SW480 (cell line): ENCODE measurements around the gene E2F1.

ENCODE experiments used
- DNase-seq: peaks from one replicate; pipeline ENCODE4 v3.0.0-alpha.2; 2016; ENCODE audit warnings: low spot score

Gene E2F1

DNA sequence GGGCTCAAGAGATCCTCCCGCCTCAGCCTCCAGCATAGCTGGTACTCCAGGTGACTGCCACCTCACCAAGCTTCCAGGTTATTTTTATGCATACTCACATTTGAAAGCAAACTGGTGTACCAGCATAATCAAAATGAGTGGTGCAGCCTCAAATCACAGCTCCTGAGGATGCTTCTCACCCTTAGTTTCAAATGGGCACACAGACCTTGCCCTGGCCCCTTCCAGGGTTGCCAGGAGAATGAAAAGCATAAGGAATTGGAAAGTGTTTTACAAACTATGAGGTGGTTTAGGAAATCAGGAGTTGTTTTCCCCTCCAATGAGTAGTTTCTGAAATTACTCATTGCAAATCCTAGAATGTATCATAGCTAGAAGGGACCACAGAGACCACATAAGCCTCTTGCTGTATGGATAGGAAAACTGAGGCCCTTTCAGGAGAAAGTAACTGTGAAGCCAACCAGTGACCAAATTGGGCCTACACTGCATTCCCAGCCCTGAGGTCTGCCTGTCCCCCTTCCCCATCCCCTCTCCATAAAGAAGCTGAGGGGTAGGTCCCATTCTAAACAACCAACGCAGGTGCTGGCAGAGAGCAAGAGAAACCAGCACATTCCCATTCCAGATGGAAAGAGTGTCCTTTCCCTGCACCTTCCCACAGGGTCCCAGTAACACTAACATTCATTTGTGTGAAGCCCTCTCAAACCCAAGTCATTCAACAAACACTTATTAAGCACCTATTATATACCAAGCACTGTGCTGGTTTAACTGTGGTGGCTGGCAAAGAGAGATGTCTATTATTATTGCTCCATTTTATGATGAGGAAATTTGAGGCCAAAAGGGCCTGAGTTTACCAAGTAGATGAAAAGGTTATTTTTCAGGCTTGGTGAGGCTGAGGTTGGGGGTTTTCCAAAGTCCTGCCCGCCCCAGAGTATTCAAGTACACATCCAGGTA lies 2.1 kb upstream of the E2F1 start:
- DNase-seq = no peak

DNA sequence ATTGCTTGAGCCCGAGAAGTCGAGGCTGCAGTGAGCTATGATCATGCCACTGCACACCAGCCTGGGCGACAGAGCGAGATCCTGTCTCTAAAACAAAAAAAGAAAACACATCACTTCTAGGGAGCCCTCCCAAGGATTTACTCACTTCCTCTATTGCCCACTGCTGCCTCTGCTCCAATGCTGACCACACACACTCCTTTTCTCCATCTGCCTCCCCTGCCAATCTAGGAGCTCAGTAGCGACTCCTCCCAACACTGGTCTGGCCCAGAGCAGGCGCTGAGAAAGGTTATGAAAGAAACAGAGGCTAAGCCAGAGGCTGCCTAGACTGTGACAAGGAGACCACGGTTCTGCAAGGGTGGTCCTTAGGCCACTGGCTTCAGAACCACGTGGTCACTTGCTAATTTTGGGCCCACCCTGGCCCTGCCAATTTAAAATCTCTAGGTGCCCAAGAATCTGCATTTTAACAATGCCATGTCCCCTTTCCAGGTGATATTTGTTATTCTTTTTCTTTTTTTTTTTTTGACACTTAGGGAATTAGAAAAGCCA lies 1.3 kb upstream of the E2F1 start:
- DNase-seq = no peak

DNA sequence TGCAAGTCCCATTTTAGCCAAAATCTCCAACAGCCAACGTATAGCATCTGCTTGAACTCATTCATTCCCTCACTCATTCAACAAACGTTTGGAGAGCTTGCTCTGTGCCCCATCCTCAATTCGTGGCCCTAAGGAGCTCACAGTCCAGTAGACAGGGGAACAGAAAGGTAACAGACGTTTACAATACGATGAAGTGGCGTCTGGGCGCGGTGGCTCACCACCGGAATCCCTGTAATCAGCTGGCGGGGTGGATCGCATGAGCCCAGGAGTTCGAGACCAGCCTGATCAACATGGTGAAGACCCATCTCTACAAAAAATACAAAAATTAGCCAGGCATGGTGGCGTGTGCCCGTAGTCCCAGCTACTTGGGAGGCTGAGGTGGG lies 790 bp upstream of the E2F1 start:
- DNase-seq = no peak

DNA sequence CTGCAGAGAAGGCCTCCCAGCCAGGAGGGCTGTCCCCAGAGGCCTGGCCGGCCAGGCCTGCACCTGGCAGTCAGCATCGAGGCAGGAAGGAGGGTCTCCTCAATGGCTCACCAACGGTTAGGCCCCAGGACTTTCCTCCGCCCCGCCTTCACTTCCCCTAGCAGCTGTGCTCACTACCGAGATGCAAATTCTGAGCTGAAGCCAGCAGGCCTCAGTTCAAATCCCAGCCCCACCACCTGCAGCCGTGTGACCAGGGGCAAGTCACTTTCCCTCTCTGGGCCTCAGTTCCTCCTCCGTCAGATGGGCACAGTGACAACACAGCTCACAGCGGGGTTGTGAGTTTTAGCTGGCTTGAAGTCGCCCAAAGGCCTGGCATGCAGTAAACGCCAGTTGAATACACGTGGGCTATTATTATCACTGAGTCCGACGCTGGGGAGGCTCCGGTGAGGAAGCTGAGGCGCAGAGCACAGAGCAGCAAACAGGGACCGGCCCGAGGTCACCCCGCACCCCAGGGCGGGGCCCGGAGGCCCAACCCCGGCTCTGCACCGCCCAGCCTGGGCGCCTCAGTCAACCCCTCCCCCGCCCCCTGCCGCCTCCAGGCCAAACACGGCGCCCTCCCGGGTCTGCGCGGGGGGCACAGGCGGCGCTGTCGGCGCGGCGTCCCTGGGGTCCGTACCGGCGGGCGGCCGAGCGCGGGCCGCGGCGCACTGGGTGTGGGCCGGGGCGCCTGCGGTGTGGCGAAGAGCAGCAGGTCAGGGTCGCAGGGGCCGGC lies 671 bp downstream of the E2F1 start:
- no peak for DNase-seq

DNA sequence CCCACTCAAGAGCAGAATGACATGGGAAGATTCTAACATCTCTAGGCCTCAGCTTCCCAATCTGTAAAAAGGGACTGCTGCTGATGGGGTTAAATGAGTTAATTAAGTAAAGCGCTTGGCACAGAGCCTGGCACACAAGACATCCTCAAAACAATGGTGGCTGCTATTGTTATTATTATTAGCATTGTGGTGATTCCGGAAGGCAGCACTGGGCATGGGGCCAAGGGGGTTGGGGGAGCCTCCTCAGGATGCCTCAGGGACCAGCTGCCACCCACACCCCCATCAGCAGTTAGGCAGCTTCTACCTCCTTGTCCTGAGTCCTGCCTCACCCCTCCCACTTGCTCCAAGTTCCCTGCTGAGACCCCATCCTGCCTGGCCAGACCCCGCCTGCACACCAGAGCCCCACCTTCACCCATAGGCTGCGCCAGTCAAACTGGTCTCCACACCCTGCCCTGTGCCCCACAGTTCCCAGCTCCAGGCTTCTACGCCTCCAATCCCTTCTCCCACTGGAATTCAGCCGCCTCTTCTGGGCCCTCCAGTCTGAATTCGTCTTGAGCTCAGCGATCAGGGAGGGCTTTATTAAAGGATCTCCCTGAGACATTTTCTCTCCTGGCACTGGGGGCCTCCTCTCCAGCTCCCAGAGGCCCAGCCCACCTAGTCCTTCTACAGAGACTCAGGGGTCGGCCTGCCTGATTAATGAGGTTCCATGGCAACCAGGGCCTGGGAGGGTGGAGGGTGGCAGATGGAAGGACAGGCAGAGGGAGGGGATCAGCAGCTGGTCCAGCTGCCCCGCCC lies 1.5 kb downstream of the E2F1 start:
- DNase-seq = no peak

DNA sequence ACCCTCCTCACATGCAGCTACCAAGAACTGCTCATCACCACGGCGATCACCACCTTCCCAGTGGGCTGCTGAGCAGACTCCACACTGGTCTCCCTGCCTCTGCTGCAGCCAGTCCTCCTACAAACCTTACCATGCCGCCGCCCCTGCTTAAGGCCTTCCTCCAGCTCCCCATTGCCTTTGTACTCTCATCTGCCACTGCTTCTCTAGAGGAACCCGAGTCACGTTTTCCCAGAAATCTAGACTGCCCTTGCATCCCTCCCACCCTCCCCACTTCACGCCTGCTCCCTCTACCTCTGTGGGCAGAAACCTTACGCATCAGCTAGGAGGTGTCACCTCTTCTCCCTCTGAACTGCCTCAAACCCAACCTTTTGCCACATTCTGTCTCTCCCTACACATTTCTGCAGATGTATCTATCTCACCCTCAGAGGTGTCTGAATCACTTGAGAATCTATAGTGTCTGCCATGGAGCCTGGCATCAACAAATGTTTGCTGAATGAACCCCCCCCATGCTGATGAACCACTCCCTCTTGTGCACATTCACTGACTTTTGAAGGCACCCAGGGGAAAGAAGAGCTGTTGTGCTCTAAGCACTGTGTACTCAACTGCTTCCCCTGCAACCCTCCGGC lies 4.3 kb downstream of the E2F1 start:
- no peak for DNase-seq

DNA sequence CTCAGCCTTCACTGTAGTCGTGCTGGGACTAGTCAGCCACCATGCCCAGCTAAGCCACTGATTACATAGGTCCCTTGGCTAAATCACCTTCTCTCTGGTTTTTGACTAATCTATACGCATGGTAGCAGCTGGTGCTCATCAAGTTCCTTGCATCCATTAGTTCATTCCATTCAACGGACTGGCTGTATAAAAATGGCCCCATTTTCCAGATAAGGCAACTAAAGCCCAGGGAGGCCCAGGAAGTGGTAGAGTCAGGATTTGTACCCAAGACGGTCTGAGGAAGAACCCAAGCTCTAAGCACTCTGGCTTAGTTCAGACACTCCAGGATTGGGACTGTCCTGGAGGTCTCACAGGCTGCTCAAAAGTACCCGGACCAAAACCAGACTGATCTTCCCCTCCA lies 4.9 kb downstream of the E2F1 start:
- no peak for DNase-seq

DNA sequence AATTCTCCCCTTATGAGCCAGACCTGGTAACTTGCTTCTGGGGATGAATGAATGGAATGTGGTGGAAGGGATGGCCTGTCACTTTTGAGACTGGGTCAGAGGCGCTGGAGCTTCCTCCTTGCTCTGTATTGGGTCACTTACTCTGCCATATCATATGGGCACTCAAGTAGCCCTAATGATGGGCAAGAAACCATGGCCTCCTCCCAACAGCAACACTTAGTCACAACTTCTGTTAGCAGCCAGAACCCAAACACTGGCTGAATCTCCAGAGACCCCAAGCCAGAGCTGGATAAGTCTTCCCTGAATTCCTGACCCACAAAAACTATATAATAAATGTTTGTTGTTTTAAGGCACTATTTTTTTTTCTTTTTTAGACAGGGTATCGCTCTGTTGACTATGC lies 5.5 kb downstream of the E2F1 start:
- no peak for DNase-seq

DNA sequence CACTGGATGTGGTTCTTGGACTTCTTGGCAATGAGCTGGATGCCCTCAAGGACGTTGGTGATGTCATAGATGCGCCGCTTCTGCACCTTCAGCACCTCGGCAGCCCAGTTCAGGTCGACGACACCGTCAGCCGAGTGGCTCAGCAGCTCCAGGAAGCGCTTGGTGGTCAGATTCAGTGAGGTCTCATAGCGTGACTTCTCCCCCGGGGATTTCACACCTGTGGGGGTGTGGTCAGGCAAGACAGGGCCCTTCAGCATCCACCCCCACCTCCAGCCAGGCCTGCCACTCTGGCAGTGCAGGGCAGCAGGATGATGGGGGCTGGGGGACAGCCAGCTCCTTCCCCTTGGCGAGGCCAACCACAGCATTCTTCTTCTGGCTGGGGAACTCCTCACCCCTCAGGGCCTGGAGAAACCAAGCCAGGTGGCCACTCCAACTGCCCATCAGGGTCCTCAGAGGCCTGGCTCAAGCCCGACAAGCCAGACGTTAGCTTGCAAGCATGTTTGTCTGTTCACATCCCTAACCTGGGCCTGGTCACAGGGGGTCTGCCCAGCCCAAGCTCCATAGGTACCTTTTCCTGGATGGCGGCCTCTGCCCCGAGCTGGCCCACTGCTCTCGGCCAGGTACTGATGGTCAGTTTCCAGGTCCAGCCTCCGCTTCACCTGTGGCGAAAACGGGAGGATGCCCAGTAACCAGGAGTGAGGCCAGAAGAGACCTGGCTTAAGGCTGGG lies 6.3 kb downstream of the E2F1 start:
- no peak for DNase-seq

DNA sequence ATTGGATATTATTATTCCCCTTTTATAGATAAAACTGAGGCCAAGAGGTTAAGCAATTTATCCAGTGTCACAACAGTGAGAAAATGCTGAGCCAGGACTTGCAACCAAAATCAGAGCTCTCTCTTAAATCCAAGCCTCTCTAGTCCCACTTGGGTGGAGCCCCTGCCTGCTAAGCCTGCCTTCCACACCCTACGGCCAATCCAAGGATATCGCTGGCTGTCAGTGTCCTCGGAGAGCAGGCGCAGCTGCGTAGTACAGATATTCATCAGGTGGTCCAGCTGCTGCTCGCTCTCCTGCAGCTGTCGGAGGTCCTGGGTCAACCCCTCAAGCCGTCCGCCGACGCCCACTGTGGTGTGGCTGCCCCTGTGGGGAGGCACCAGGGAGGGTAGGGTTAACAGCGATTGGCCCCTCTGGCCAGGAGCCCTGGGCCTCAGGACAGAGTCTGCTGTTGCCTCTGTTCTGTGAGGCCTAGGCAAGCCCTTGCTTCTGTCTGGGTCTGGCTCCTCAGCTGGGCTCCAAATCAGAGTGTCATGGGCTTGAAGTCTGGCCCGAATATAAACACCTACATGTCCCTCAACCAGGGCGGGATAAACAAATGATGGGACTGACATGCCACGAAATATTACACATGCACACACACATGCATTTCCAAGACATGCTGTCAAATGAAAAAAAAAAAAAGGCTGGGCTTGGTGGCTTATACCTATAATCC lies 8.0 kb downstream of the E2F1 start:
- DNase-seq = no peak

DNA sequence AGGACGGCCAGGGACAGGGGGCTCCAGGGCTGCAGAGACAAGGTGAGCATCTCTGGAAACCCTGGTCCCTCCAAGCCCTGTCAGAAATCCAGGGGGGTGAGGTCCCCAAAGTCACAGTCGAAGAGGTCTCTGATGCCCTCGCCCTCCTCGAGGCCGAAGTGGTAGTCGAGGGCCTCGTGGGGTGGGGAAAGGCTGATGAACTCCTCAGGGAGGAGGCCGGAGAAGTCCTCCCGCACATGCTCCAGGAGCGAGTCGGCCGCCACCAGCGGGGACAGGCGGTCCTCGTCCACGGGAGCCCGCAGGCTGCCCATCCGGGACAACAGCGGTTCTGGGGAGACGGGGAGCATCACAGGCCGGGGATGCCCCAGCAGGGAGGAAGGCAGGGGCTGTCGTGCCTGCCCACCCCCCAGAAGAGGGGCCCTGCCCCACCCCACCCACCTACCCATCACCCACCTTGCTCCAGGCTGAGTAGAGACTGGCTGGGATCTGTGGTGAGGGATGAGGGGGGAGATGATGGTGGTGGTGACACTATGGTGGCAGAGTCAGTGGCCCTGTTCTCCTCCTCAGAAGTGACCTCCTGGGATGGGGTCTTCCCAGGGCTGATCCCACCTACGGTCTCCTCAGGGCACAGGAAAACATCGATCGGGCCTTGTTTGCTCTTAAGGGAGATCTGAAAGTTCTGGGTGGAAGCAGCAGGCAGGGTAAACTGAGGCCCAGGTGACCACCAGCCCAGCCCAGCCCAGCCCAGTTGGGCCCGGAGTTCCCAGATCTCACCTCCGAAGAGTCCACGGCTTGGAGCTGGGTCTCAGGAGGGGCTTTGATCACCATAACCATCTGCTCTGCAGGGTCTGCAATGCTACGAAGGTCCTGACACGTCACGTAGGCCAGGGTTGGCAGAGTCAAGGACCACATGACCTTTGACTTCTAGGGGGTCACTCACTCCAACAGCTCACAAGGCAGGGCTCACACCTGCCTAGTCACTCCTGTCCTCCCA lies 9.2 kb downstream of the E2F1 start:
- DNase-seq = no peak

DNA sequence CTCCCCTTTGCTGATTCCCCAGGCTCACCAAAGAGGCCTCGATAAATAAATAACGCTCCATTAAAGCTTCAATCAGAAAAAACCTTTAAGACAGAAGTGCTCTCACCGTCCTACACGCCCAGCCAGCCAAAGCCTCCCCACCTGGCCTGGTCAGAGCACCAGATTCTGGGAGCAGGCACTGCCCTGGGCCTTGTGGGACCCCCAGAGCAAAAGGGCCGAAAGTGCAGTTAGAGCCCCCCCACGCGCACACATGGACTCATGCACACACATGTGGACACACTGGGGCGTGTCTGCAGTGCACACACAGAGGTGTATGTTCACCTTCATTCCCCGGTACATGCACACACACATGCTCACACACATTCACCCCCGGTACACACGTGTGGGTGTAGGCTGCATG lies 10.1 kb downstream of the E2F1 start:
- DNase-seq = no peak

DNA sequence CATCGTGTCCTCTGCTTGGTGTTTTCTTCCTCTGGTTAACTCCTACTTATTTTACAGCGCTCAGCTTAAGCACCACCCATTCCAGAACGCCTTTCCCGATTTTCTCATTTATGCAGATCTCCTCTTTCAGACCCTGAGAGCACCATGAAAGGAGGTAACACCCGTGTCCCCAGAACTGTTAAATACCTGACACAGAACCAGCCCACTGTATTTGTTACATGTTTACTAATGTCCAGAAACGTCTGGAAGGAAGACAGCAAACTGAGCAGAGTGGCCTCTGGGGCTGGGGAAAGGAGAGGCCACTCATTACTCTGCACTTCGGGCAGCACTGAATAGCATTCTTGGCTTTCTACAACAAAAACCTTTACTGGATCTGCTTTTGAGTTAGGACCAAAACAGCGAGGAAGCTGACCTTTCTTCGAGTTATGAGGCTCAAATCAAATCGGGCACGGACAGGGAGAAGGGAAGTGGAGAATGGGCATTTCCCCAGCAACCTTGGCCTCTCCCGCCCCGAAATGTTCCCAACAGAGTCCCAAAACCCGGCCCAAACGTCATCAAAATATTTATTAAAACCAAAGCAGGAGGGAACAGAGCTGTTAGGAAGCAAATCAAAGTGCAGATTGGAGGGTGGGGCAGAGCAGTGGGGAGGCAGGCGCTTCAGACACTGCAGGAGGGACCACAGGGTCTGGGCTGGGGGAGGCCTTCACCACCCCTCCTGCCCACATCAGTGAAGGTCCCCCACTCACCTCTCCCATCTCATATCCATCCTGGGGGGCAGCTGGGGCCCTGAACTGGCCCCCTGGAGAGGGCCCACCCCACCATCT lies 10.8 kb downstream of the E2F1 start:
- no peak for DNase-seq

DNA sequence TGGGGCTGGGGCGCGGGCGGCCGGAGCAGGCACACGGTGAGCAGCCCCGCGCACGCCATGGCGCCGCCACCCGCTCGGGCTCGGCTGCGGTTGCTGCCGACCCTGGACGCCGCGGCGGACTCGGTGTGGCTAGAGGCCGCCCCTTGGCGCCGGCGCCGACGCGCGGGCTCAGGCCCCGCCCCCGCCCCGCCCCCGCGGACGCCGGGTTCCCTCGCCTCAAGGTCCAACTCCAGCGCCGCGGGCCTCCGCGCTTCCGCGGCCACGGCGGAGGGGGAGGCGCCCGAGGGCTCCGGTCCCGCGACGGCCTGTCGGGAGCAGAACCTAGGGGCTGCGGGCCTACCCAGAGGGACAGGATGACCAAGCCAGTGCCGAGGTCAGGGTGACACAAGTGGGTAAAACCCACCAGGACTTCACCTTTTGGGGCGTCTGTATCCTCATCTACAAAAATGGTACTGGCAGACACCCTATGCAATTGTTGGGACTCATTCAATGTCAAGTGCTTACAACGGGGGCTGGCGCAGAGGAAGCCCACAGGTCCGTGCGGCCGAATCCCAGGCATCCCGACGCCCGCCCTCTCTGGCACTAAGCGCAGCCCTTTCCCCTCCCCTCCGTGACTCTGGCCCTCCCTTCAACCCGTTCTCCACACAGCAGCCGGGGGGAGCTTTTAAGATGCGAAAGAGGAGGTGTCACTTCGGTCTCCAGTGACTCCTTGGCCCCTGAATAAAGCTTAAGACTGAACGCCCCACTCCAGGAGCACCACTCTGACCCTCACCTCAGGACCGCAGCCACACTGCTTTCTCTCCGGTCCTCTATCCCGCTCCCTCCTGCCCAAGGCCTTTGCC lies 11.7 kb downstream of the E2F1 start, which contains the start of gene NECAB3:
Gene NECAB3 (minus strand): TSS at position 135 of the 842 bp plus-strand sequence. CDS start 76 bp downstream, at position 59.
- peak; percentile 80 for DNase-seq

DNA sequence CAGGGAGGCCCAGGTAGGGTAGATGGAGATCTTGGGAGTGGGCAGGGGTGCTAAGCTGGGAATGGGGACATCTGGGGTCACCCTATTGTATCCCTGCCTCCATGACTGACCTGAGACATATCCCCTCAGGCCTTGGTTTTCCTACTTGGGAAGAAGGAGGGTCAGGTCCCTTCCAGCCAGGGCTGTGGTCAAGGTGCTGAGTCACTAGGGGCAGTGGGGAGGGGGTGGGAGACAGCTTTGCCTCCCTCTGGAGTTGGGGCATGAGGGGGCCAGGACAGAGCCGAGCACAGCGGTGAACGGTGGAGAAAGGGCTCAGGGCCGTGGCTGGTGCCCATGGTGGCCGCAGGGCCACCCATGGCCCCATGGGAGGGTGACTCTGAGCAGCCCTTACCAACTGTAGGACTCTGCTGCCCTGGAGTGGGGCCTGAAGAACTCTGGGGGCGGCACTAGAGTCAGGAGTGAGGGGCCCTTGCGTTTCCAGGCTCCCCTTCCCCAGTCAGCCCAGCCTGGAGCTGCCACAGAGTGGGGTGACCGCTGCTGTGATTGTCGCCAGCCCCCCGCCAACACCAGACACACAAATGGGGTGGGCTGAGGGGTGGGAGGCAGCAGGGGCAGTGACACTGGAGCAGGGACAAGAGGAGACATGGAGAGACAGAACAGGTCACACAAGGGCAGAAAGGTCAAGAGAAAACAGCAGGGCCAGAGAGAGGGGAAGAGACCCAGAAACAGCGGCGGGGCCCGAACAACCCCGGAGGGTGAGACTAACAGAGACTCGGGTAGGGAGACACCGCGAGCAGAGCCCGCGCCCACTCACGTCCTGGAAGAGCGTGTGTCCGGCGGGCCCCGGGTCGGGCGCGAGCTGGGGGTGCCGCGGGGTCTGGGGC lies 12.5 kb downstream of the E2F1 start:
- no peak for DNase-seq

DNA sequence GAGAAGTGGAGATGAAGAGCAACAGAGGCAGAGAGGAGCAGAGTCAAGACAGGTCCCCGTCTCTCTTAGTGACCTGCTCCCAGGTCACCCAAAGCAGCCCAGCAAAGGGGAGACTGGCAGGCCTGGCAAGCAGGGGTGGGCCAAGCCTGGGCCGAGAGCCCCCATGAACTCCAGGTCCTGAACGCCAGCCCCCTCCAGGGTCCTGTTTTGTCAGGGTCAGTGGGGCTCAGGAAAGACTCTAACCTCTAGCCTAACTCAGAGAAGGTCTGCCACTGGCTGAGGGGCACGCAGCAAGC lies 13.1 kb downstream of the E2F1 start:
- no peak for DNase-seq
